ENCODE results near the gene FBXO42.
"Not testable (repeated sequence)": the region's sequence is repeated elsewhere in the genome, so short reads cannot be mapped to it uniquely, and the experiment has no call there.

FBXO42 gene

DNA sequence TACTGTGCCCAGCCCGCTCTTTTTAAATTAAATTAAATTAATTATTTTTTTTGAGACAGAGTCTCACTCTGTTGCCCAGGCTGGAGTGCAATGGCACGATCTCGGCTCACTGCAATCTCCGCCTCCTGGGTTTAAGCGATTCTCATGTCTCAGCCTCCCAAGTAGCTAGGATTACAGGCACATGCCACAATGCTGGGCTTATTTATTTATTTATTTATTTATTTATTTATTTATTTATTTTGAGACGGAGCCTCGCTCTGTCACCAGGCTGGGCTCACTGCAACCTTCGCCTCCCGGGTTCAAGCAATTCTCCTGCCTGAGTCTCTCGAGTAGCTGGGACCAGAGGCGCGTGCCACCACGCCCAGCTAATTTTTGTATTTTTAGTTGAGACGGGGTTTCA is 129.6 kb downstream of the FBXO42 start:
- not testable (repeated sequence) for DNase-seq (ENCODE audit: low read depth in 2 of 2)

DNA sequence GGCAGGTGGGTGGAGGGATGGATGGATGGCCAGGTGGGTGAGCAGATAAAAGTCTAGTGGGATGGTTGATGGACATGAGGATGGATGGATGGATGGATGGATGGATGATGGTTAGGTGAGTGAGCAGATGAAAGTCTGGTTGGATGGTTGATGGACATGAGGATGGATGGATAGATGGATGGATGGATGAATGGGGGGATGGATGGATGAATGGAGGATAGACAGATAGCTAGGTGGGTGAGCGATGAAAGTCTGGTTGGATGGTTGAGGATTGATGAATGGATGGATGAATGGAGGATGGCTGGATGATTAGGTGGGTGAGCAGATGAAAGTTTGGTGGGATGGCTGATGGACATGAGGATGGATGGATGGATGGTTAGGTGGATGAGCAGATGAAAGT is 130.8 kb downstream of the FBXO42 start:
- DNase-seq (ENCODE audit: low read depth in 2 of 2): no peak

DNA sequence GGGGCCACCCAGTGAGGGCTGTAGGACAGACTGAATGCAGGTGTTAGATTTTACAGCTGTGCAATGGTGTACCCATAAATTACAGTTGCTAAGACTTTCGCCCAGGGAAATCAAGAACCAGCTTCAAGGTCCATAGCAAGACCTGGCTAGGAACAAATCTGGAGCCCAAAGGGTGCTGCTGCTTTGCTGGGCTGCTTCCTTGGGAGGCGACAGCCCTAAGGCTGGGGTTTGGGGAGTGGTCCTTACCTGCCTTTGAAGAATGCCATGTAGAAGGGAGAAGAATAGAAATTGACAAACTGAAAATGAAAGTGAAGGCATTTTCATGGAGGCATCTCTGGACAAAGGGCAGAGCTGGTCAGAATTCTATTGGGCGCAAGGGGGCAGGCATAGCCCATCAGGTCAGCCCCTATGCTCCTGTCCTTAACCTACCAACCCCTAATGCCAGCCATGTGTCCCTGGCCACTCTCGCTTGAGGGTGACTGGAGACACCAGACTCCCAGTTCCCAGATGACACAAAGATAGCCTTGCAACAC is 132.2 kb downstream of the FBXO42 start:
- no peak for DNase-seq (ENCODE audit: low read depth in 2 of 2)

DNA sequence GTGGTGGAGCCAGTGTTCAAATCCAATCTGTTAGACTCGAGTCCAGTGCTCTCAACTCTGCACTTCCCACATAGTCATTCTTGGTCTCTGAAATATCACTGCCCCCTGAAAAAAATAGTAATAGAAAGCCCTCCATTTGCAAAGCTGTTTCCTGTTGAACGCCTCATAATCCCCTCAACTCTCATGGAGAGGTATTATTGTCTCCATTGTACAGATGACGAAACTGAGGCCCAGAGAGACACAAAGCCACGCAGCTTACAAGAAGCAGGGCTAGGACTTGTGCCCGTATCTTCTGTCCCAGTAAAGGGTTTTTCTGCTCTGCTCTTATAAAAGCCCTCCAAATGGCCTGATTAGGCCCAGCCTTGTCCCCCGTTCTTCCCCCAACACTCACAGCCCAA is 133.6 kb downstream of the FBXO42 start:
- DNase-seq (ENCODE audit: low read depth in 2 of 2): no peak

DNA sequence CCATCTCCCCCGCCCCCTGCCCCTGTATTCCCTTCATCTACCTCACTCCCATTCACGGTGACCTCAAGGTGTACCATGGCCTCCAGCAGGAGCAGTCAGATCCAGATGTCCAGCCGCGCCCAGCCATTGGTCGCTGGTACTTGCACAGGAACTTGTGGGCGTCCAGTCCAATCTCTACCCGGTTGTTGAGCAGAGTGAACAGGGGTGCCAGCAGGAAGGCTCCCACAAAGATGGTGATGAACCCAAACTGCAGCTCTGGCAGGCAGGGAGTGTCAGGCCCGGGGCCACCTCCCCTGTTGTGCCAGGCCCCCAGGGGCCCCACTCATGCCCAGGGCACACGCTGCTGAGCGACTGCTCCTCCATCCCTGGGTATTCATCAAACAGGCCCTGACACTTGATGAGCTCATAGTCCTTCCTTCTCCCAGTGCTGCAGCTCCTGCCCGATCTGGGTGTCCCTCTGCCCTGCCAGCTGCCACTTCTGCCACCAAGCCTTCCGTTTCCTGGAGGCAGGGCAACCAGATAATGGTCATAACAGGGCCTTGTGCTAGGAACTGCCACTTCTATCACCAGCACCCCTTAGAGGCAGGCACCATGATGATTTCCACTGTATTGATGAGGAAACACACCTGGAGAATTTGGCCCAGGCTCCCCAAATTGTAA is 134.1 kb downstream of the FBXO42 start:
- no peak for DNase-seq (ENCODE audit: low read depth in 2 of 2)

DNA sequence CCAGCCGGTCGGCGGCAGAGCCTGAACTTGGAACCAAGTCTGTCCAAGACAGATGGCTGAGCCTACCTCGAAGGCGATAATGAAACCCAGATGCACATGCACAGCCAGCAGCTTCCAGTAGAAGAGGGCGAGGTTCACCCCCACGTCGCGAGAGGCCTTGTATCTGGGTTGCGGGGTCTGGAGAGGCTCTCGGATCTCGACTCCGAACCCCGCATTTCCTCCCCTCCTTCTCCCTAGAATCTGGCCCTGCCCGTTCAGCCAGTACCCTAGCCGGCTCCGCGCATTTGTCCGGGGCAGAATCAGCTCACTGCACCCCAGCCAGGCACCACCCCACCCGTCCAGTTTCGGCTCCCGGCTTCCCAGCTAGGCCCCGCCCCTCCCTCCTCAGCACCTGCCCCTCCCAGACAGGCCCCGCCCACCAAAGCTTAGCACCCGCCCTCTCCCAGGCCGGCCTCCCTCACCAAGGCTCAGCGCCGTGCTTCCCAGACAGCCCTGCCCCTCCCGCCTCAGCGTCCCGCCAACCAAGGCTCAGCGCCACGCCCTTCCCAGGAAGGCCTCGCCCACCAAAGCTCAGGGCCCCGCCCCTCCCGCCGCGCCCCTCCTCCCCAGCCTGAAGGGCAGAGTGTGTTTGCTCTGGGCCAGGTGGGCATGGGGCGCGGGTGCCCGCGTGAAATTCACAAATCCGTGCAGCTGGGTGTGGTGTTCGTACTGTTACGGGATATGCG is 135.1 kb downstream of the FBXO42 start:
- DNase-seq (ENCODE audit: low read depth in 2 of 2): peak; percentile 89 to 93

DNA sequence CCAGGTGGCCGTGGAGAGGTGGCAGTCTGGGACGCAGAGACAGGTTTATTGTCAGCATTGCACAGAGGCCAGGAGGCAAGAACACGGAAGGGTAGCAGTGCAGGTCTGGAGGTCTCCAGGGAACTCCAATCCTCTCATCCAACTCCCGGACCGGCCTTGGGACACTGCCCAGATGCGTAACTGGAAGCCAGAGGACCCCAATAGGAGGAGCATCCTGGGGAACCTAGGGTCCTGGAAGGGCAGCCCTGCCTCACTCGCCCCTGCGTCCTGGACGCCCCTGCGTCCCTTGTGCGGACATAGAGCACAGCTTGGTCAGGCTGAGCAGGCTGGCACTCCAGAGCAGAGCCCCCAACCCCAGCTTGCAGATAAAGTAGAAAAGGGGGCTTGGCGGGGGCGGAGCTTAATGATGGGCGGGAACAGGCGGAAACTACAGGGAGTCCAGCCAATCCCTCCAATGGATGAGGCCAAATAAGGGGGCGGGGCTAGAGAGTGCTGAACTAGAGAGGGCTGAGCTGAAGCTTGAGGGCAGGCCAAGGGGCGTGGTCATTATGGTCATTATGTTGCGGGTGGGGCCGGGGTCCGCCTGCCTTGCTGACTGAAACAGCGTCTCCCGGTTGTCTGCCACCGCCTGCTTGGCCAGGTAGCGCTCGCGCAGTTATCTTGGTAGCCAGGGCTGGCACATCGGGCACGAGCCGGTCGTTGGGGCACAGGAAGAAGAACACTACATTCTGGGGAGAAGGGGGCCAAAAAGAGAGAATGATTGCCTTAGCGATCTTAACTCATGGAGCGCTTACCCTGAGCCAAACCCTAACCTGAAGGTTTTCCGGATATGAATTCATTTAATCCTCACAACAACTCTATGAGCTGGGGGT is 136.2 kb downstream of the FBXO42 start:
- peak; percentile 49 to 61 for DNase-seq (ENCODE audit: low read depth in 2 of 2)

DNA sequence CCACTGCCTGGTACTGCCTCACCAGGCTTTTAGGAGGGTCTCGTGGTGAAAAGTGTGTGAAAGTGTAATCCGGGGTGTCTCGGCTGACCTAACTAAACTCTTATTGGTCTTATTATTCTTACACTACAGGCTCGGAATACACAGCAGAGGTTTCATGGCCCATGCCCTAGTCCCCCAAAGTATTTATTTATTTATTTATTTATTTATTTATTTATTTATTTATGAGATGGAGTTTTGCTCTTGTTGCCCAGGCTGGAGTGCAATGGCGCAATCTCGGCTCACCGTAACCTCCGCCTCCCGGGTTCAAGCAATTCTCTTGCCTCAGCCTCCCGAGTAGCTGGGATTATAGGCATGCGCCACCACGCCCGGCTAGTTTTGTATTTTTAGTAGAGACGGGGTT is 137.0 kb downstream of the FBXO42 start:
- not testable (repeated sequence) for DNase-seq (ENCODE audit: low read depth in 2 of 2)

DNA sequence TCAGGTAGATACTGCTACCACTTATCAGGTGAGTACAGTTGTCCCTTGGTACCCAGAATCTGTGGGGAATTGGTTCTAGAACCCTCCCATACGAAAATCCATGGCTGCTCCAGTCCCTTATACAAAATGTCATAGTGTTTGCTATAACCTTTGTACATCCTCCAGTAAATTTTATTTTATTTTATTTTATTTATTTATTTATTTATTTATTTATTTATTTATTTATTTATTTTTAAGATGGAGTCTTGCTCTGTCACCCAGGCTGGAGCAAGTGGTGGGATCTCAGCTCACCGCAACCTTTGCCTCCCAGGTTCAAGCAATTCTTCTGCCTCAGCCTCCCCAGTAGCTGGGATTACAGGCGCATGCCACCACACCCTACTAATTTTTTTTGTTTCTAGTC is 138.7 kb downstream of the FBXO42 start:
- DNase-seq (ENCODE audit: low read depth in 2 of 2): not testable (repeated sequence)

DNA sequence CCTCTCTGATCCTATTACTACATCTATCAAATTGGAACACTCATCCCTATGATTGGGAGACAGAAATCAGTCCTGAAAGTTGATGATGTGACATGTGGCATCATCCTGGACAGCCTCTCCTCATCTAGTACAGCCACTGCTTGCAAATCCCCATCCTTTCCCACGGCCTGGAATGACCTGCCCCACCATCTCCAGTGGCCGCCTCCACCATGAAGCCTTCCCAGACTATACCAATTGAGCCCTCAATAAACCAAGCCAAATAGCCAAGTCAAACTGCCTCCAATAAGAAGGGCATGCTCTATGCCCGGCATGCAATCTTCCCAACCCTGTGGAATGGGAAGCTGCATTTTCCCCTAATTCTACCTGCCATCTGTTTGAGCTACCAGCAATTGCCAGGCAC is 139.3 kb downstream of the FBXO42 start:
- DNase-seq (ENCODE audit: low read depth in 2 of 2): no peak

DNA sequence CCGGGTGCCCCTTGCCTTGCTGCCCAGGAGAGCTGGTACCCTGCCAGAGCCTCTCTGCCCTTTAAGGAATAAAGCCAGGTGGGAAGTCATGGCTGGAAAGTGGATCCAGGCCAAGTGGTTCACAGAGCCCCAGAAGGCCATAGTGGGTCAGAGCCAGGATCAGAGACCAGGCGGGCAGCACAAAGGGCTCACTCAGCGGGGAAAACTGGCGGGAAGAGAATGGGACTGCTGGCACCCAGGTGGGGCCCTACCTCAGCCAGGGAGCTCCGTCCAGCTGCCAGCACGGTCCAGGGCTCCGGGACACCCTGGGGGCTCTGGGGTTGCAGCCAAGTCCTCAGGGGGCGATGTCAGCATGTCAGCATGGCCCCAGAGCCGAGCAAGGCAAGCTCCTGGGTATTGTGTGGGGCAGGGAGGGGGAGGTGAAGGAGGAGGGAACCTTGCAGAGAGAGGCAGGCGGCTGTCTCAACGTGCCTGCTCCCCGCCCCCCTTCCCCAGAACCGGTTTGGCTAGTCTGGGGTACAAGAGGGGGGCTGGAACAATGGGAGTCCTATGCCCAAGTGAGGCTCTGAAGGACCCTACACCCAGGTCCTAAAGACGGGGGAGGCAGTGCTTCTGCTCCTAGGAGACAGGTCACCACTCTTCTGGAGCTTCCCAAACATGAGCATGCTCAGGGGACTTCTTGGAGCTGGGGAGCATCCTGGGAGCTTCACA is 139.9 kb downstream of the FBXO42 start, which contains the start of gene ARHGEF19:
TSS of gene ARHGEF19 (minus strand) at position 402 of the 711 bp plus-strand sequence. CDS start 3,598 bp downstream, outside the sequence.
- DNase-seq (ENCODE audit: low read depth in 2 of 2): no peak

DNA sequence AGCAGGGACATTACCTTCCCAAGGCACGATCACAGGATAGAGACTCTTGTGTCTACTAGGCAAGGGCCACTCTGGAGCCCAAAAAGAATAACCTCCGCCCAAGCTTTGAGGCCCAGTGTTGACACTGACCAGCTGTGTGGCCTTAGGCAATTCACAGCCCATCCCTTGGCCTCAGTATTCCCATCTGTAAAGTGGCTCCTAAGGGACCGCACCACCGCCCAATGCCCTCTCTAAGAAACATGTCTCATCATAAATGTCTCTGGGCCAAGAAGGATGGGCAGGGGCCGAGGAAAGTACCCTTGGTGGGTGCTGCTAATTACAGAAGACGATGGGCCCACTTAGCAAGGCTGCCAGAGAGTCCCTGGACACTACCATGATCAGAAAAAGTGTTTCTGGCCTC is 140.5 kb downstream of the FBXO42 start:
- no peak for DNase-seq (ENCODE audit: low read depth in 2 of 2)

DNA sequence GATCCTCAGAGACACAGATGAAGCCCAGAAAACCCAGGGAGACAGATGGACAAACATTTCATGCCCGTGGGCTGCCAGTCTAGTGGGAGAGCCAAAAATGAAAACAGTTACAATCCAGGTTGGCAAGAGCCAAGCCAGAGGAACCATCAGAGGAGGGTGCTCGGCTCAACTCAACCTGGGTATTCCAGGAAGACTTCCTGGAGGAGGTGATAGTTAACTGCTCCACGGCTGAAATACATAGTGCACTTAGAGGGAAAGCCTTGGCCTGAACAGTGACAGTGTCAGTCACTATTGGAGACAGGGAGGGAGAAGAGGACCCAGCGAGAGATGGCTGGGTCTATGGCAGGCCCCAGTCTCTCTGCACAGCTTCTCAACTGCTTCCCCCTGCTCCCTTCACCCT is 141.7 kb downstream of the FBXO42 start:
- no peak for DNase-seq (ENCODE audit: low read depth in 2 of 2)

DNA sequence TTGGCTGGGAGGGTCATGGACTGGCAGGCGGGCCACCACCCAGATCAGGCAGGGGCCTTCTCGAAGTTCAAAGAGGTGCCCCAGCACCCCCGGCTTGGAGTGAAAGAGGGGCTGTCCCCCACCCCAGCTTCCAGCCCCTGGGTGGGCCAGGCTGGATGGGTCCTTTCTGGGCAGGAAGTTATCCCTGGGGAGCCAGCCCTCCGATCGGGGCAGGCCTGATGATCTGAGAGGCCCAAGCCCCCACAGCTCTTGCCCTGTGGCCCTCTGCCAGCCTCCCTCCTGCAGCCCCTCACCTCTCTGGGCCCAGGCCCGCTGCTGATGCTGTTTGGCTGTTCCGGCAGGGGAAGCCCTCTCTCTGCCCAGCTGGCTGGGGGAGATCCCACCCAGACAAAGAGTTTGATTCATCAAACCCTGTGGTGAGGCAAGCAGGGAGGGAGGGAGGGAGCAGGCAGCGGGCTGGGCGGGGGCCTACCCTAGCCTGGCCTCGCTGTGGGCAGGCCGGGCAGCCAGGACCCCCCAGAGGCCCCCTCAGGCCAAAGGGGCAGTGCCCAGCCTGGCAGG is 142.4 kb downstream of the FBXO42 start:
- DNase-seq (ENCODE audit: low read depth in 2 of 2): no peak

DNA sequence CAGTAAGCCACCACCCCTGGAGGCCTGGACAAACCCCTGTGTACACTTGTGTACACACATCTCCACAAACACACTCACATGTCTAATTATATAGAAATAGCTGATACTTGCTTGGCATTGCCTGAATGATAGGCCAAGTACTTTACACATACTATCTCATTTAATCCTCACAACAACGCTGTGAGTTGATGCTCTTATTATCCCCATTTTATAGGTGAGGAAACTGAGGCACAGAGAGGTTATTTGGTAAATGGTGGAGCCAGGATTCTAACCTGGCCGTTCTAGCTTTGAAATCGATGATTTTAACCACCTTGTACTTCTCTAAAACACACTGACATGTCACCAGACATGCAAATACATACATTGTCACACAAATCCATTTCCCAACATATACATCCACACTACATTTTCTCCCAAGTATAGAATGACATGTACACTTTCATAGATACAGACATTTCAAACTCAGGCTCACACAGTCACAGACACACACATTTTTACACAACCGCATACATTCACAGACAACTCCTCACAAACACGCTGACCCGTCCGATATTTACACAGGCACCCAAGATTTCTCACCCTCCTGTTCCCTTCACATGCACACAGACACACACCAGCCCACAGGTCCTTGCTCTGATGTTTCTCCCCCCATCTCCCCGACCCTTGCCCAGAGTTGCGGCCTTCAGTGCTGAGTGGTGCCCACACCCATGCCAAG is 143.0 kb downstream of the FBXO42 start:
- no peak for DNase-seq (ENCODE audit: low read depth in 2 of 2)

DNA sequence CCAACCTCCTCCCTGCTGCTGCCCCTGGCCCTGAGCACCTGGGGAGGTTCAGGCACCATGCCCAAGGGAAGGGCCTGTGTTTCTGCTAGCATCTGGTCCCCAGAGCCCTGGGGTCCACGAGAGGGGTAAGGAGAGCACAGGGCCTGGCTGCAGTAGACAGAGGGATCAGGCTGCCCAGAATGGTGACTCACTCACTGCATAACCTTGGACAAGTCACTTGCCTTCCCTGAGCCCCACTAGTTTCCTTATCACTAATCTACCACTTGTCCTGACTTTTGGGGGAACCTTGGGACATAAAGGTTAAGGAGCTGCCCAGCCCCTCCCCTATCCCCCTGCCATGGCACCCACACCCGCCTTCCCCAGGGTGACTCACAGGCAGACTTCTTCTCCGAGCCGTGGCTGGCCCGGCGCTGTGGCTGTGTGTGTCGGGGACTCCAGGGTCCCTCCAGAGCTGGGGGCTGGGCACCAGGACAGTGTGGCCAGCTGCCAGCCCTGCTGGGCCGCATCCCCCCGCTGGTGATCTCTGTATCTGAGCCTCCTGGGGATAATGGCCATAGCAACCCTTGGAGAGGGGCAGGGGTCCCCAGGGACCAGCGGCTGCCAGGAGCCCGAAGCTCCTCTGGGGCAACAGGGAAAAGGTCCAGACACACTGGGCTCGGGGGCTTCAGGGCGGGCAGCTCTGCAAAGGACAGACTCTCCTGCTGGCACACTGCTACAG is 143.9 kb downstream of the FBXO42 start:
- DNase-seq (ENCODE audit: low read depth in 2 of 2): no peak

DNA sequence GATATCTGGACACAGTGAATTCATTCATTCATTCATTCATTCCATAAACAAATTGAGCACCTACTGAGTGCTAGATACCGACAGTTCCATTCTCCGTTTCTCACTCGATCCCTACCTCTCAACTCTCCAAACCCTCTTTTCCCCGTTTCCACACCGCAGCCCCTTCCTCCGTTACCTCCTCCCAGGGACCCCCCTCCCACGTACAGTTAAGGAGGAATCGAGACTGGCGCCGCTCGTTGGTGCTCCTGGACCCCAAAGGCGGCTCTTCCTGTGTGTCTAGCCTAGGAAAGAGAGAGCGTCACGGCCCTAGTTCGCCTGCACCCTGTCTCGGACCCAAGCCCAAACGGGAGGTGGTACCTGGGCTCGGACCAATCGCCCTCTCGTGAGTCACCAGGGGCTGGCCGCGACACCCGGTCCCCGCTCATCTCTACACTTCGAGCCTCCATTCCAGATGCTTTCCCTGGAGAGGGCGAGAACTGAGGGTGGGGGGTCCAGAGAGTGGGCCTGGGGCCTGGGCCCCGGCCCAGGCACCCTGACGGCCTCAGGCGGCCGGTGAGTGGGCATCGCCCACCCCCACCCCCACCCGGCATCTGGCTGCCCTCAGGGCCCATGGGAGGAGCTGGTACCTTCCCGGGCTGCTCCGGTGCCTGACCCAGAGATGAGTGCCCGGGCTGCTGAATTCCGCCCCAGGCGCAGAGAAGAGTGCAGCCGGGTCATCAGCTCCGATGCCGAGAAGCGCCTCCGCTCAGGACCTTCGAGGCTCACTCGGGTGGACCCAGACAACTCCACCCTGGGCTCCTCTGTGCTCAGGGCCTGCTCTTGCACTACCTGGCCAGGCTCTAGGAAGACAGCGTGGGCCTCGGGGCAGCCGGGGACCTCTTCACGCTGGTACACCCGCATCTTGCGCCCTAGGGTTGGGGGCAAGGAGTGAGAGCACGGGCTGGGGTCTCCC is 144.7 kb downstream of the FBXO42 start:
- DNase-seq (ENCODE audit: low read depth in 2 of 2): no peak

DNA sequence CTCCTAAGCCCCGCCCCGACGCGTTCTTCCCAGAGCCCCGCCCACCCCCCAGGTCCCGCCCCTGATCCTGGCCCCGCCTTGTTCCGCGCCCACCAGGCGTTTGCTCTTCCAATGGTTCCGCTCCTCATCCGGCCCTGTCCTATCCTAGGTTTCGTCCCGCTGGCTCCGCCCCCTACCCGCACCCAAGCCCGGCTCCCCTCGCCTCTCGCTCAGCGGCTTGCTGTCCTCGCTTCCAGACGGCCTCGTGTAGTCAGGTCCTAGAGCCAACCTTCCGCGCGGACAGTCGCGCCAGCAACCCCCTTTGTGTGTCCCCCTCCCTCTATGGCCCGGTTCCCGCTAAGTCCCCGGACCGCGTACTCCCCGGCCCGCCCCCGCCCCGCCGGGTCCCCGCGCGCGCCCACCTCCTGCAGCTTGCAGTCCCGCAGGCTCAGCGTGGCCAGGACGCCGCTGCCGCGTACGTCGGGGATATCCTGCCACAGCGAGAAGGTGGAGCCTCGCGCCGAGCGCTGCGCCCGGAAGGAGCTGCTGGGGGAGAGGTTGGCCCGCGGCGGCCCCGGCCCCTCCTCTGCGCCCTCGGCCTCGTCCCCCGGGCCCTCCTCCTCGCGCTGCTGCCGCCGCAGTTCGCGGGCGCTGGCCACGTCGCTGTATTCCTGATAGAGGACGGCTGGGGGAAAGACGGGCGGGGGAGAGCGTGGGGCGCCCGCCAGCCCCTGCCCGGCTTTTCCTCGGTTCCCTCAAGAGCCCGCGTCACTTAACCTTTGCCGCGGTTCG is 145.5 kb downstream of the FBXO42 start:
- DNase-seq (ENCODE audit: low read depth in 2 of 2): peak; percentile 88 to 92
